DND-41 (cell line): ENCODE results near the gene SPTAN1.

Experiments
- CTCF ChIP-seq: IDR thresholded peaks from 2 replicates; pipeline ENCODE4 v1.5.1; 2012; ENCODE audit warnings: borderline replicate concordance, low read length, moderate library complexity, mild to moderate bottlenecking; ENCODE audit not compliant: poor library complexity, severe bottlenecking; ENCODE audit errors: extremely low read depth
- EZH2 ChIP-seq: IDR thresholded peaks from 3 replicates; pipeline ENCODE4 v1.6.1; 2012; ENCODE audit warnings: borderline replicate concordance, low read depth, mild to moderate bottlenecking, moderate library complexity, low read length, inconsistent platforms; ENCODE audit not compliant: severe bottlenecking

- TF ChIP-seq CTCF = no peak
- TF ChIP-seq EZH2 = no peak
Measured at GRCh38 chr9:128575469-128575868, 23.1 kb downstream of the SPTAN1 start.
